Neural progenitor cell (in vitro differentiated cells): ENCODE results near the gene NF1. TPM values are rescaled to one million over a fixed set of nuclear protein-coding genes. Genes with fewer than 3 reads are reported as not detected.

Experiments used
- DNase-seq: peaks from one replicate; pipeline ENCODE4 v3.0.0-alpha.2; 2016; ENCODE audit warnings: low spot score
- H2AFZ ChIP-seq: fragments of 200-600 bp; sonication (generic); replicated peaks from 2 replicates; pipeline ENCODE4 v1.6.1; 2016; ENCODE audit warnings: antibody characterized with exemption
- H3F3A ChIP-seq: fragments of 200-600 bp; sonication (generic); 2 replicates; pipeline ENCODE4 v1.6.1; 2016; ENCODE audit warnings: antibody characterized with exemption, low read depth
- H3K27ac ChIP-seq: fragments of 200-600 bp; sonication (generic); 2 replicates; pipeline ENCODE4 v1.5.1; 2016; ENCODE audit warnings: mild to moderate bottlenecking
- H3K27me3 ChIP-seq: fragments of 200-600 bp; sonication (generic); 2 replicates; pipeline ENCODE4 v1.6.1; 2016; ENCODE audit warnings: mild to moderate bottlenecking, moderate library complexity
- H3K36me3 ChIP-seq: fragments of 200-600 bp; sonication (generic); 2 replicates; pipeline ENCODE4 v1.5.1; 2016
- H3K4me1 ChIP-seq: fragments of 200-600 bp; sonication (generic); 2 replicates; pipeline ENCODE4 v1.6.1; 2016; ENCODE audit warnings: mixed run types
- H3K4me2 ChIP-seq: fragments of 200-600 bp; sonication (generic); 2 replicates; pipeline ENCODE4 v1.6.1; 2016
- H3K4me3 ChIP-seq: fragments of 200-600 bp; sonication (generic); 2 replicates; pipeline ENCODE4 v1.5.1; 2016
- H3K79me2 ChIP-seq: fragments of 200-600 bp; sonication (generic); 2 replicates; pipeline ENCODE4 v1.6.1; 2016; ENCODE audit warnings: low read depth
- H3K9ac ChIP-seq: fragments of 200-600 bp; sonication (generic); 2 replicates; pipeline ENCODE4 v1.6.1; 2016
- H3K9me3 ChIP-seq: fragments of 200-600 bp; sonication (generic); 2 replicates; pipeline ENCODE4 v1.5.1; 2016; ENCODE audit warnings: low read depth
- H4K20me1 ChIP-seq: fragments of 200-600 bp; sonication (generic); 2 replicates; pipeline ENCODE4 v1.6.1; 2016; ENCODE audit warnings: low read depth
- H3K27ac Mint-ChIP-seq: 3 replicates; pipeline ENCODE4 v1.8.0; 2021; ENCODE audit warnings: mixed read lengths
- H3K27me3 Mint-ChIP-seq: 2 replicates; pipeline ENCODE4 v1.8.0; 2022; ENCODE audit warnings: low read depth, mild to moderate bottlenecking, inconsistent platforms, moderate library complexity, mixed read lengths; ENCODE audit not compliant: insufficient read depth
- H3K36me3 Mint-ChIP-seq: 3 replicates; pipeline ENCODE4 v1.8.0; 2021; ENCODE audit warnings: mixed read lengths
- H3K4me1 Mint-ChIP-seq: 3 replicates; pipeline ENCODE4 v1.8.0; 2021; ENCODE audit warnings: mixed read lengths
- H3K4me3 Mint-ChIP-seq: 3 replicates; pipeline ENCODE4 v1.8.0; 2021; ENCODE audit warnings: mild to moderate bottlenecking, moderate library complexity, mixed read lengths
- H3K9me3 Mint-ChIP-seq: 3 replicates; pipeline ENCODE4 v1.8.0; 2020; ENCODE audit warnings: mixed read lengths
- CTCF ChIP-seq: fragments of 200-600 bp; sonication (generic); IDR thresholded peaks from 2 replicates; pipeline ENCODE4 v1.5.1; 2017; ENCODE audit warnings: antibody characterized with exemption, mild to moderate bottlenecking
- EZH2 ChIP-seq: fragments of 200-600 bp; sonication (generic); IDR thresholded peaks from 2 replicates; pipeline ENCODE4 v1.6.1; 2017; ENCODE audit warnings: antibody characterized with exemption, mild to moderate bottlenecking, moderate library complexity
- EZH2phosphoT487 ChIP-seq: fragments of 200-600 bp; sonication (generic); IDR thresholded peaks from 2 replicates; pipeline ENCODE4 v1.6.1; 2017; ENCODE audit warnings: antibody characterized with exemption
- total RNA-seq: library from RNA; depleted of rRNA; stranded (reverse); fragments of >200 nt; gene quantifications from 2 replicates; pipeline ENCODE4 v1.2.3, GENCODE V29; 2015; ENCODE audit warnings: low replicate concordance

The NF1 gene
- total RNA-seq, 1 donor from 2014 or later, result 54.8 TPM

- Mint-ChIP-seq H3K36me3 (peaks cover 32% of the 10 kb centered on the region), H3K9me3 (no peaks in the 10 kb centered on the region), H3K4me1 (no peaks in the 10 kb centered on the region), H3K27ac (no peak overlapping the region), H3K27me3 (no peaks in the 10 kb centered on the region), H3K4me3 (no peak overlapping the region)
- H3K79me2 ChIP-seq, result no peaks in the 10 kb centered on the region
- DNase-seq, result no peak
- no peaks in the 10 kb centered on the region for H3K9me3 ChIP-seq
- no peak overlapping the region for H3K4me3 ChIP-seq
- H3K36me3 ChIP-seq, result peaks cover 12% of the 10 kb centered on the region
- H3K27ac ChIP-seq, result no peak overlapping the region
- no peaks in the 10 kb centered on the region for H4K20me1 ChIP-seq
- H2AFZ ChIP-seq, result no peak overlapping the region
- H3F3A ChIP-seq, result no peaks in the 10 kb centered on the region
- H3K9ac ChIP-seq, result no peak overlapping the region
- H3K4me2 ChIP-seq, result no peak overlapping the region
- H3K4me1 ChIP-seq, result no peaks in the 10 kb centered on the region
- TF ChIP-seq EZH2phosphoT487 (no peak), EZH2 (no peak), CTCF (no peak)
- no peaks in the 10 kb centered on the region for H3K27me3 ChIP-seq
Observed at GRCh38 chr17:31235110-31235509, 140.3 kb downstream of the NF1 start.

- Histone ChIP-seq H3K27me3 (no peaks in the 10 kb centered on the region), H3K9ac (no peak overlapping the region), H3K79me2 (no peaks in the 10 kb centered on the region), H3K4me3 (no peak overlapping the region), H3K4me1 (no peaks in the 10 kb centered on the region), H3K4me2 (no peak overlapping the region), H3F3A (no peaks in the 10 kb centered on the region), H3K27ac (no peak overlapping the region), H3K36me3 (peaks cover 12% of the 10 kb centered on the region), H3K9me3 (no peaks in the 10 kb centered on the region), H2AFZ (no peak overlapping the region), H4K20me1 (no peaks in the 10 kb centered on the region)
- Mint-ChIP-seq H3K36me3 (peaks cover 42% of the 10 kb centered on the region), H3K27me3 (no peaks in the 10 kb centered on the region), H3K4me1 (no peaks in the 10 kb centered on the region), H3K27ac (no peak overlapping the region), H3K9me3 (no peaks in the 10 kb centered on the region), H3K4me3 (no peak overlapping the region)
- no peak for DNase-seq
- no peak for TF ChIP-seq CTCF
- no peak for TF ChIP-seq EZH2
- no peak for TF ChIP-seq EZH2phosphoT487
Observed at GRCh38 chr17:31236137-31236536, 141.4 kb downstream of the NF1 start.

GRCh38 chr17:31236712-31237111 is 141.9 kb downstream of the NF1 start:
- Histone ChIP-seq H3K9ac (no peak overlapping the region), H3K4me2 (no peak overlapping the region), H3F3A (no peaks in the 10 kb centered on the region), H3K36me3 (peaks cover 12% of the 10 kb centered on the region), H3K27ac (no peak overlapping the region), H4K20me1 (no peaks in the 10 kb centered on the region), H3K4me1 (no peaks in the 10 kb centered on the region), H3K27me3 (no peaks in the 10 kb centered on the region), H3K79me2 (no peaks in the 10 kb centered on the region), H3K4me3 (no peak overlapping the region), H2AFZ (no peak overlapping the region), H3K9me3 (no peaks in the 10 kb centered on the region)
- Mint-ChIP-seq H3K27ac (no peak overlapping the region), H3K4me1 (no peaks in the 10 kb centered on the region), H3K36me3 (peaks cover 45% of the 10 kb centered on the region), H3K4me3 (no peak overlapping the region), H3K27me3 (no peaks in the 10 kb centered on the region), H3K9me3 (no peaks in the 10 kb centered on the region)
- DNase-seq, result no peak
- TF ChIP-seq CTCF (no peak), EZH2 (no peak), EZH2phosphoT487 (no peak)

GRCh38 chr17:31241116-31241515 is 146.3 kb downstream of the NF1 start:
- H2AFZ ChIP-seq, result no peak overlapping the region
- H3K4me2 ChIP-seq, result no peak overlapping the region
- H3K4me1 ChIP-seq, result no peaks in the 10 kb centered on the region
- no peaks in the 10 kb centered on the region for H3K4me1 Mint-ChIP-seq
- peaks cover 2% of the 10 kb centered on the region for H3K27me3 Mint-ChIP-seq
- peaks cover 5% of the 10 kb centered on the region for H3K36me3 ChIP-seq
- TF ChIP-seq EZH2 (no peak), EZH2phosphoT487 (no peak), CTCF (no peak)
- no peak overlapping the region for H3K4me3 Mint-ChIP-seq
- H3K79me2 ChIP-seq, result no peaks in the 10 kb centered on the region
- no peaks in the 10 kb centered on the region for H3F3A ChIP-seq
- no peak overlapping the region for H3K27ac Mint-ChIP-seq
- no peaks in the 10 kb centered on the region for H3K9me3 ChIP-seq
- H3K9me3 Mint-ChIP-seq, result no peaks in the 10 kb centered on the region
- H3K9ac ChIP-seq, result no peak overlapping the region
- H3K4me3 ChIP-seq, result no peak overlapping the region
- H4K20me1 ChIP-seq, result no peaks in the 10 kb centered on the region
- H3K27me3 ChIP-seq, result no peaks in the 10 kb centered on the region
- H3K36me3 Mint-ChIP-seq, result peaks cover 60% of the 10 kb centered on the region
- DNase-seq, result no peak
- H3K27ac ChIP-seq, result no peak overlapping the region
